NCI-H2029 (cell line): ENCODE measurements around the gene C7orf25.
"Not testable (repeated sequence)": the region's sequence is repeated elsewhere in the genome, so short reads cannot be mapped to it uniquely, and the experiment has no call there.

Source experiments
- DNase-seq: peaks from one replicate; lab custom pipeline; 2025; lab: John Stamatoyannopoulos, UW

Gene C7orf25

GRCh38 chr7:42929449-42929848 is 17.6 kb upstream of the C7orf25 start:
- no peak for DNase-seq

GRCh38 chr7:42928754-42929153 is 16.9 kb upstream of the C7orf25 start:
- no peak for DNase-seq

GRCh38 chr7:42926204-42926603 is 14.3 kb upstream of the C7orf25 start:
- no peak for DNase-seq

- DNase-seq = no peak
Measured at GRCh38 chr7:42925630-42926029, 13.8 kb upstream of the C7orf25 start.

DNA sequence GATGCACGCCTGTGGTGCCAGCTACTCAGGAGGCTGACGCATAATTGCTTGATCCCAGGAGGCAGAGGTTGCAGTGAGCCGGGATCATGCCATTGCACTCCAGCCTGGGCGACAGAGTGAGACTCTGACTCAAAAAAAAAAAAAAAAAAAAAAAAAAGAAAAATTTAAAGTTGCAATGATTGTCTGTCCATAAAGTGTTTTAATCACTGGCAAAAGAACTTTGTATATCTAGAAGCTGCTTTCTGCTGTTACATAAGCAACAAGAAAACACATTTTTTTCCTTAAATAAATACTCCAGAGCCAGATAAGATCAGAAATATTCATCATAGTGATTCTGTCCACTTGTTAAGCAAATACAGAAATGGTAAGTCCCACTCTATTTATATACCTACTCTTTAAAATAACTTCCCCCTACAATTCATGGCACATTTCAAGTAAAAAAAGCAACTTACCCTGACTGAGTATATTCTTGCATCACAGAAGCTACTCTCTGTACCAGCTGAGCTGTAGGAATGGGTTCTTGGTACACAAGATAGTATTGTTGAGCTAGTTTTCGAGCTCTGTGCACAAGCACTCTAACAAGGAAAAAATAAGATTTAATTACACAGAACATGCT is 12.5 kb upstream of the C7orf25 start:
- DNase-seq = no peak

GRCh38 chr7:42922017-42922753 is 10.3 kb upstream of the C7orf25 start:
- no peak for DNase-seq

- no peak for DNase-seq
Measured at GRCh38 chr7:42915356-42915755, 3.5 kb upstream of the C7orf25 start.

DNA sequence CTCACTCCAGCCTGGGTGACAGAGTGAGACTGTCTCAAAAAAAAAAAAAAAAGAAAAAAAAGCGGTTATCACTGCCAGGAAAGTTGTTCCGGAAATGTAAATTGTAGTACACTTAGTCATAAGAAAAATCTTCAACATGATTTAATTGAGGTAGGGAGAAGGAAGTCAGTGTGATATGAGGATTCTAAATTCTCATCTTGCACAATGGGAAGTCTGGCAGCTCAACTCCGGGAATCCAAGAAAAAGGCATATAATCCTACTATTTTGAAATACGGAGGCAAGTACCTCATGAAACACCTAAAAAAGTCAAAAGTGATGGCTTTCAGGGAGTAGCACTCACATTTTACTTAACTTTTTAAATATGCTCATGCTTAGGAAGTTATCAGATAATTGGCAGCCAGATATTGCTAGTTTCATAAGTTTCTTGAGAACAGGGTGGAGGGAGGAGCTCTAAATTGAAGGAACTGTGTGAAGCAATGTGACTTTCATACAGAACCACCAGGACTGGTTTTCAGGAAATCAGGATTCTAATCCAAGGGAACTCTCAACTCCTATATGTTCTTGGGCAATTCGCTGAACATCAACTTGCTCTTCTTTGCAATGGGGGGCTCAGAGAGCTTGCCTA is 2.7 kb upstream of the C7orf25 start:
- DNase-seq = no peak

GRCh38 chr7:42914009-42914408 is 2.1 kb upstream of the C7orf25 start:
- no peak for DNase-seq

GRCh38 chr7:42913591-42913990 is 1.7 kb upstream of the C7orf25 start:
- DNase-seq = no peak

GRCh38 chr7:42910306-42910705 is 1.6 kb downstream of the C7orf25 start:
- no peak for DNase-seq

GRCh38 chr7:42907316-42907715 is 4.6 kb downstream of the C7orf25 start:
- no peak for DNase-seq

- DNase-seq = no peak
Measured at GRCh38 chr7:42906181-42906580, 5.7 kb downstream of the C7orf25 start.

- no peak for DNase-seq
Measured at GRCh38 chr7:42902331-42902730, 9.5 kb downstream of the C7orf25 start.

GRCh38 chr7:42900842-42901241 is 11.0 kb downstream of the C7orf25 start:
- no peak for DNase-seq

DNA sequence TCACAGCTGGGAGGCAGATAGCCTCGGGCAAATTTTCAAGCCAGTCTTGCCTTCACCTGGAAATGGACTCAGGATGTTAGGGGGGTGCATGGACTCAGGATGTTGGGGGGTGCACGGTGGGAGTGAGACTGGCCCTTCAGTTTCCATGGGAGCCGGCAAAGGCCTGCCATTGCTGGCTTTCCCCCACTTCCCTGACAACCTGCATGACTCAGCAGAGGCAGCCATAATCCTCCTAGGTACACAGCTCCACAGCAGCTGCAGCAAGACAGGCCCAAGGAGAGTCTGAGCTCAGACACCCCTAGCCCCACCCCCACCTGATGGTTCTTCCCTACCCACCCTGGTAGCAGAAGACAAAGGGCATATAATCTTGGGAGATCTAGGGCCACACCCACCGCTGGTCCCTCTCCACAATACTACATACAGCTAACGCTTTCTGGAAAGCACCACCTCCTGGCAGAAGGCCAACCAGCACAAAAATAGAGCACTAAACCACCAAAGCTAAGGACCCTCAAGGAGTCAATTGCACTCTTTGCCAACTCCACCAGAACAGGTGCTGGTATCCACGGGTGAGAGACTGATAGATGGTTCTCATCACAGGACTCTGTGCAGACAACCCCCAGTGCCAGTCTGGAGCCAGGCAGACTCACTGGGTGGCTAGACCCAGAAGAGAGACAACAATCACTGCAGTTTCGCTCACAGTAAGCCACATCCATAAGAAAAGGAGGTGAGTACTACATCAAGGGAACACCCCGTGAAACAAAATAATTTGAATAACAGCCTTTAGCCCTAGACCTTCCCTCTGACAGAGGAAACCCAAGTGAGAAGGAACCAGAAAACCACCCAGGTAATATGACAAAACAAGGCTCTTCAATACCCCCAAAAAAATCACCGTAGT is 18.3 kb downstream of the C7orf25 start:
- DNase-seq = peak; percentile 60

GRCh38 chr7:42886893-42887505 is 24.9 kb downstream of the C7orf25 start:
- no peak for DNase-seq

- DNase-seq = no peak
Measured at GRCh38 chr7:42886129-42886528, 25.7 kb downstream of the C7orf25 start.

DNA sequence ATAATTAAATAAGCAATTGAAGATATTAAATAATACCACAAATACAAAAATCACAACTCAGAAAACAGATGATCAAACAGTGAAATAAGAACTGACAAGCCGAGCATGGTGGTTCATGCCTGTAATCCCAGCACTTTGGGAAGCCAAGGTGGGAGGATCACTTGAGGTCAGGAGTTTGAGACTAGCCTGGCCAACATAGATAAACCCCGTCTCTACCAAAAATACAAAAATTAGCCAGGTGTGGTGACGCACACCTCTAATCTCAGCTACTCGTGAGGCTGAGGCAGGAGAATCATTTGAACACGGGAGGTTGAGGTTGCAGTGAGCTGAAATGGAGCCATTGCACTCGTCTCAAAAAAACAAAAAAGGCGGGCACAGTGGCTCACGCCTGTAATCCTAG is 26.7 kb downstream of the C7orf25 start:
- not testable (repeated sequence) for DNase-seq

DNA sequence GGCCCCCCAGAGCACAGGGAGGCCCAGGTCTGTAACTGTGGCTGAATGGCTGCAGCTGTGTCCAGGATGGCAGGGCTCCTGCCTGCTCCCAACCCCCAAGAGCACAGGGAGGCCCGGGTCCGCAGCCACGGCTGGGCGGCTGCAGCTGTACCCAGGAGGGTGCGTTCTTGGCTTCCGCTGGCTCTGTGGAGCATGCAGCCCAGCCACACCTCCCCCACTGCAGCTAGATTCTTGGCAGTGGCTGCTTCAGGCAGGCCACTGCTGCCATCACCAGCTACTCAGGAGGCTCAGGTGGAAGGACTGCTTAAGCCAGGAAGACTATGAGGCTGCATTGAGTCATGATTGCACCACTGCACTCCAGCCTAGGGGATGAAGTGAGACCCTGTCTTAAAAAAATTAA is 27.9 kb downstream of the C7orf25 start:
- peak; percentile 72 for DNase-seq

DNA sequence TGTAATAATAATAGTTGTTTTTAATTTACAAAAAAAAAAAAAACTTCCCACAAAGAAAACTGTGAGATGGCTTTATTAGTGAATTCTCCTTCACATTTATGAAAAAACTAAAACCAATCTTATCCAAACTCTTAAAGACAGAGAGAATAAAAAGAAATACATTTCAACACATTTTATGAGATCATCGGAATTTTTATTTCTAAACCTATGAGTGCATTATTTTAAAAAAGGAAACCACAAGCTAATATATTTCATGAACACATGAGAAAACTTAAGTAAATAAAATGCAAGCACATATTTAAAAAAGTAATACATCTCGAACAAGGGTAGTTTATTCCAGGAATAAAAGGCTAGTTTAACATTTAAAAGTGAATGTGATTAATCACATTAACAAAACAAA is 31.5 kb downstream of the C7orf25 start:
- DNase-seq = no peak

GRCh38 chr7:42878303-42878702 is 33.6 kb downstream of the C7orf25 start:
- DNase-seq = no peak
